Muscle of back (tissue), 13 donors: Measurements from ENCODE around the gene NDUFB5. TPM values are rescaled to one million over a fixed set of nuclear protein-coding genes. Genes with fewer than 3 reads are reported as not detected.
A peak's percentile ranks its signal among the peaks of the same experiment; 100 is the strongest.

Experiments
- DNase-seq, 3 donors: peaks; one replicate each; pipeline versions ENCODE4 v3.0.0 to v3.0.0-alpha.2; 2013
- long read RNA-seq, 9 donors: transcript quantifications; one replicate each; lab custom pipeline, GENCODE V29; 2026
- polyA plus RNA-seq, 10 donors: library from polyadenylated mRNA; unstranded; fragments of 120-200 nt; gene quantifications; one replicate each; pipeline ENCODE4 v1.2.1, GENCODE V29; 2013; ENCODE audit not compliant: insufficient read length in 10 of 10

Gene NDUFB5
- polyA plus RNA-seq = 100 to 1,000 TPM; 170 to 234 (median 201) TPM
- long read RNA-seq, donor 1, full-length matches to known transcripts = 95 of 117 reads
- long read RNA-seq, donor 1, partial matches to known transcripts = 22 of 117 reads
- long read RNA-seq, donor 1, other reads (novel, unspliced or antisense) = 0 of 117 reads
- long read RNA-seq, donor 2, full-length matches to known transcripts = 63 of 83 reads
- long read RNA-seq, donor 2, partial matches to known transcripts = 20 of 83 reads
- long read RNA-seq, donor 2, other reads (novel, unspliced or antisense) = 0 of 83 reads
- long read RNA-seq, donor 3 = 0 reads
- long read RNA-seq, donor 4, full-length matches to known transcripts = 42 of 42 reads
- long read RNA-seq, donor 4, partial matches to known transcripts = 0 of 42 reads
- long read RNA-seq, donor 4, other reads (novel, unspliced or antisense) = 0 of 42 reads
- long read RNA-seq, donor 5, full-length matches to known transcripts = 95 of 127 reads
- long read RNA-seq, donor 5, partial matches to known transcripts = 32 of 127 reads
- long read RNA-seq, donor 5, other reads (novel, unspliced or antisense) = 0 of 127 reads
- long read RNA-seq, donor 6, full-length matches to known transcripts = 70 of 90 reads
- long read RNA-seq, donor 6, partial matches to known transcripts = 20 of 90 reads
- long read RNA-seq, donor 6, other reads (novel, unspliced or antisense) = 0 of 90 reads
- long read RNA-seq, donor 7, full-length matches to known transcripts = 39 of 39 reads
- long read RNA-seq, donor 7, partial matches to known transcripts = 0 of 39 reads
- long read RNA-seq, donor 7, other reads (novel, unspliced or antisense) = 0 of 39 reads
- long read RNA-seq, donor 8, full-length matches to known transcripts = 48 of 78 reads
- long read RNA-seq, donor 8, partial matches to known transcripts = 30 of 78 reads
- long read RNA-seq, donor 8, other reads (novel, unspliced or antisense) = 0 of 78 reads
- long read RNA-seq, donor 9, transcript NDUFB5-201 (6 exons, 1,141 nt) = major isoform, 8 of 9 reads
- long read RNA-seq, donor 9, partial matches to known transcripts = 0 of 9 reads
- long read RNA-seq, donor 9, other reads (novel, unspliced or antisense) = 0 of 9 reads

DNA sequence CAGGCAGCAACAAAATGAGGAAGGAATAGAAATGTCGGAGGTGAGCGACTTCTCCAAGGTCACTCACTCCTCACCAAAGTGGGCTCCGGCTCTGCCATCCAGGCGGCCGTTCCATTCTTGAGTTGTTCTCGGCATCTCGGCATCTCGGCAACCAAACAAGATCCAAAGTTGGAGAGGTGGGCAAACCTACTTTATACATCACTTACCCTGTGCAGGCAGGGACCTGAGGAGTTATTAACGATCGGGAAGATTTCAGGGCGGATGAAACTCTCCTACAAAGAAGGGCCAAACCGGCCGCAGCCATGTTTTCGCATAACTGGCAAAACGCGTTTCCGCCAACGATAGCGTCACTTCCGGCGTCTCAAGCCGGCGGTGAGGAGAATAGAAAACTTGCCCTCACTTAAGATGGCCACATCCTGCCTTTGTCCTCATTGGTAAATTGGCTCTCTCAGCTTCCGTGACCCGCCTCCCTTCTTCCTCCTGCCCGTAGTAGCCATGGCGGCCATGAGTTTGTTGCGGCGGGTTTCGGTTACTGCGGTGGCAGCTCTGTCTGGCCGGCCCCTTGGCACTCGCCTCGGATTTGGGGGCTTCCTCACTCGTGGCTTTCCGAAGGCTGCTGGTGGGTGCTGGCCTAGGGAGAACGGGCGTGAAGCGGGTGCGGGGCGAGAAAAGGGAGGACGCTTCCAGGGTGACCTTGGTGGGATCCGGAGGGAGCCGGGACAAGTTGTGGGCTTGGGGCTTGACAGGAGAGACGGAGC is at the start of gene NDUFB5, which contains the start of gene MRPL47:
TSS of gene NDUFB5 (plus strand) at position 474 of the 758 bp plus-strand sequence. CDS start at position 496, 22 bp downstream.
TSS of gene MRPL47 (minus strand) at position 318 of the 758 bp plus-strand sequence. CDS start at position 304, 14 bp downstream.
- peak; percentile 98 to 99 (median 99) for DNase-seq

GRCh38 chr3:179558742-179559364 is 45.7 kb upstream of the NDUFB5 start:
- DNase-seq = peak; percentile 63 to 82 (median 78)

- no peak for DNase-seq
Measured at GRCh38 chr3:179560791-179561190, 43.8 kb upstream of the NDUFB5 start.

DNA sequence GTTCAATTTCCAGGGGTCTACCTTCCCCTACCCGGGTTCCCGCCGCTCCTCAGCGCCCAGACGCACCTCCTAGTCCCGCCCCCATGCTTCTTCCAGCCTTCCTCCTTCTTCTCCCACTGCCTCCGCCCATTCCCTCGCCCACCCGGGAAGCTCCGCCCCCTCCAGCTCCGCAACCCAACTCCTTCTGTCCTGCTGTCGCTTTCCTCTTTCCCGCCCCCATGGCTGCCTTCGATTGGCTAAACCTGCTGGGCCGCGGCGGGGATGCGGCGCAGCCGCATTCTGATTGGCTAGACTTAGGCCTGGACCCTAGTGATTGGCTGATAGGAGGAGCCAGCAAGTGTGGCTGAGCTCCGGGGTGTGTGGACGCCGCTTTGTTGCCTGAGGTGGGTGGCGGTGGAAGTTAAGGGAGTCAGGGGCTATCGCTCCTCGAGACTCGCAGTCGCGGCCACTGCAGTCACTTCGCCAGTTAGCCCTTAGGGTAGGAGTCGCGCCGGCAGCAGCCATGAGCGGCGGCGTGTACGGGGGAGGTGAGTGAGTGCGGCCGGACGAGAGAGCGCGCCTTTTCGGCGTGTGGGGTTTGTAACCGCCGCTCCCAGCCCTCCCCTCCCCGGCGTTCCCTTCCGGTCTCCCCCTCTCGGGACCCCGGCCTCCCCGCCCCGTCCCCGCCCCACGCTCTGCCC is 41.9 kb upstream of the NDUFB5 start, which contains the start of gene ACTL6A:
TSS of gene ACTL6A (plus strand) at position 336 of the 680 bp plus-strand sequence. CDS start at position 503, 167 bp downstream.
- peak; percentile 100 for DNase-seq

DNA sequence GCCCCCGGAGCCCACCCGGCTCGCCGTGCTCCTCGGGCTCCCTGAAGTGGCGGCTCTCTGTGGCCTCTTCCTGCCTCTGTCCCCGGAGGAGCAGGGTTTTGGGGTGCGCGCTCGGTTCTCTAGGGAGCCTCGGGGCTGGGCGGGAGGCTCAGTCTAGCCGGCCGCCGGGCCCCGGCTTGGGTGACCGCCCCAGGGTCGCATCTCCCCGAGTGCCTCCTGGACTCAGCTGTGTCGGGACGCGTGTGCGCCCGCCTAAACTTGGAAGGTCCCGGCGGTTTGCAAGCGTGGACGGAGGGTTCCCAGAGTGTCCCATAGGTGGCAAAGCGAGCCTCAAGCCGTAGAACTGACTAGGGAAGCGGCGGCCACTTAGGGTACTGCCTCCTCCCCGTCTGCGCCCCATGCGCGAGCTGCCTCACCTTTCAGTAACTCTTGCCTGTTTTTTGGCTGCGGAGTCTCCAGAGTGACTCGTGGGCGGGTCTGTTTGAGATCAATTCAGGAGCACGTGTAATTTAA is 41.3 kb upstream of the NDUFB5 start:
- peak; percentile 42 to 81 (median 47) for DNase-seq

DNA sequence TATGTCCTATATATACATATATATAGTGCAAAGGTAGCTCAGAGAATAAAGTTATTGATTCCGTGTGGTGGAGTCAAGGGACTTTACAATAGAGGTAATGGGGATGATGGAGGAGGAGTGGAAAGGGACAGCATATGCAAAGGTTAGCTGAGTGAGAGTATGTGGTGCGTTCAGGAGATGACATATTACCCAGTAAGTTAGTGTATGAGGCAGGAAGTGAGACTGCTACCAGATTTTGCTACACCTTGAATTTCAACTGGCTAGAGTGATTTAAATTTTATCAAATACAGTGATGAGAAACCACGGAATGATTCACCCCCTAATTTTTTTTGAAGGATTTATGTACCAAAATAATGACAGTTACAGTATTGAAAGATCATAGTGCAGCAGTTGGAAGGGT is 39.1 kb upstream of the NDUFB5 start:
- no peak for DNase-seq

DNA sequence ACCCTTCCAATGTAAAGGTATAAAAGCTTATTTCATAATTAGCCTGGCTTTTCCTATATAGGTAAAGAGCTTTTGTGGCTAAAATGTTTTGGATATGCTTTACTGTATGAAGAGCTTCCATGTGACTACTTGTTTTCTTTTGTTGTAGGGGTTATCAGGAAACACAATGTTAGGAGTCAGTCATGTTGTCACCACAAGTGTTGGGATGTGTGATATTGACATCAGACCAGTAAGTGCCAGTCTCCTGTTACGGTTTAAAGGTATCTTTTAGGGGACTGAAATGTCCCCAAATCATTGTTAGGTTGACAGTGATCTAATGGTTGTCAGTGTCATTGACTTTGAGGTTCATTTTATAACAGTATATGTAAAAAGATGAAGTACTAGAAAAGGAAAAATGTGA is 23.6 kb upstream of the NDUFB5 start:
- DNase-seq = no peak

- peak in 1 of 3 donors; percentile 6 for DNase-seq
Measured at GRCh38 chr3:179589143-179589542, 15.5 kb upstream of the NDUFB5 start.

DNA sequence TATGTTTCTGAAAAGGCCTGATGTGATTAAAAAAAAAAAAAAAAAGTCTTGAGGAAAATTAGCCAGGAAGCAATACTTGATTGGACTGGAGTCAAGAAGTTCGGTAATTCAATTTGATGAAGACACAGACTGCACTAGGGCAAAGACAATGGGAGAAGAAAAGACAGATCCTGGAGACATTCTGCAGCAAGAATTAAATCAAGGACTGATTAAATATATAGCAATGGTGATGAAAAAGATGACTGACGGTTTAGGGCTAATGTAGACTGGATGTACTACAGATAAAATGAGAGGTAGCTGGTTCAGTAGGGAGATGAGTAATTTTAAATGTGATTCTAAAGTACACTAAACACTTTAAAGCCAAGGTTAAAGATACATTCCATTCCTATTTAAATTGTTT is 13.9 kb upstream of the NDUFB5 start:
- peak in 1 of 3 donors; percentile 34 for DNase-seq

GRCh38 chr3:179591313-179591712 is 13.3 kb upstream of the NDUFB5 start:
- DNase-seq = peak in 1 of 3 donors; percentile 46

DNA sequence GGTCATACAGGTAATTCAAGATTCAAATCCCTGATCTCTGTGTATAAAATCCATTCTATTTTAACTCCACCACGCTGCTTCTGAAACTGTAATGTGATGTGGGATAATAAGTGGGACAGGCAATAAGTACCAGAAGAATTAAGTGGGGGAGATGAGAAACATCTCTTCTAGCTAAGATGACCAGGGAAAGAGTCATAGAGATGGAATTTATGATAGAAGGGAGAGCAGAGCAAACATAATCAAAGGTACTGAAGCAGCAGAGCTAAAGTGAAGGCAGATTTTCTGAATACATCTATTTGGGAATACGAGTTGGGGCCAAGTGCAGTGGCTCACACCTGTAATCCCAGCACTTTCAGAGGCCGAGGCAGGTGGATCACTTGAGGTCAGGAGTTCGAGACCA is 5.1 kb upstream of the NDUFB5 start:
- DNase-seq = no peak

GRCh38 chr3:179603321-179603720 is 1.3 kb upstream of the NDUFB5 start:
- DNase-seq = no peak

DNA sequence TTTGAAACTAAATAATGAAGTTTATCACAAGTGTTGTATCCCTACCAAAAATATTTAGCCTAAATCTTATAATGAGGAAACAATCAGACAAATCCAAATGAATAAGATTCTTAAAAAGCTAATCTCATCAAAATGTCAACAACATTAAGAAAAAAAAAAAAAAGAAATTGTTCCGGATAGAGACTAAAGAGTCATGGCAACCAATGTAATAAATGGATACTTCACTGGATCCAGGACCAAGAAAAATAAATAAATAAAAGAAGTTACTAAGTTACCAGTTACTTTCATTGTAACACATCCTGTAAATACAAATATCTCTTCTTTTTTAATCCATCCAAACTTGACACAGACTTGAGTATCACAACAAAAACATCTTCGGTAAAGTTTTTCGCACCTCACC is 763 bp upstream of the NDUFB5 start:
- no peak for DNase-seq

GRCh38 chr3:179606534-179607085 is 2.0 kb downstream of the NDUFB5 start:
- no peak for DNase-seq

DNA sequence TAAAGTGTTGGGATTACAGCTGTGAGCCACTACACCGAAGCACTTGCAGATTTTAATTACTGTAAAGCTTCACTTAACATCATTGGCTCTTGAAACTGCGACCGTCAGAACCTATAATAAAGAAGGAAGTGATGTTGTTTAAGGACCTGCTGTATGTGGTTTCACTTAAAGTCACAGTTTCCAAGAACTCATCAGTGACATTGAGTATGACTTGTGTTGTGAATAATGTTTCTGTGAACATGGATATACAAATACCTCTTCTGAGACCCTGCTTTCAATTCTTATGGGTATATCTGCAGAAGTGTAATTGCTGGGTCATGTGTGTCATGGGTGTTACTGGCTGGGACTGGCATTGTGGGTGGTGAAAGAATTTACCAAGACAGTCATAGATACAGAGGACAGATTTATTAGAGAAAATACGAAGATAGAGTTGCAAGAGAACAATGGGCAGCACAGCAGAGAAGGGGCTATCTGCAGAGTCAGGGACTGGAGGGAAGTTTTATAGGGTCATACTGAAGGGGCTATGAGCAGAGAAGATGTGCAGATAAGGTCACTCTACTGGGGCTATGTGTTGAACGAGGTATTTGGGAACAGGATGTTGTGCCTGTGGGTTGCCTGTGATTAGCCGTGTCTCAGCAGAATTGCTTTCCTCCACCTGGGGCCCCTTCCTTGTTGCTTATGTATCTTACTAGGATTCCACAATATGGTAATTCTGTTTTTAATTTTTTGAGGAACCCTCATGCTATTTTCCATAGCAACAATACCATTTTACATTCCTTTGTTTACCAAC is 4.5 kb downstream of the NDUFB5 start:
- peak in 2 of 3 donors; percentile 3 to 6 for DNase-seq

DNA sequence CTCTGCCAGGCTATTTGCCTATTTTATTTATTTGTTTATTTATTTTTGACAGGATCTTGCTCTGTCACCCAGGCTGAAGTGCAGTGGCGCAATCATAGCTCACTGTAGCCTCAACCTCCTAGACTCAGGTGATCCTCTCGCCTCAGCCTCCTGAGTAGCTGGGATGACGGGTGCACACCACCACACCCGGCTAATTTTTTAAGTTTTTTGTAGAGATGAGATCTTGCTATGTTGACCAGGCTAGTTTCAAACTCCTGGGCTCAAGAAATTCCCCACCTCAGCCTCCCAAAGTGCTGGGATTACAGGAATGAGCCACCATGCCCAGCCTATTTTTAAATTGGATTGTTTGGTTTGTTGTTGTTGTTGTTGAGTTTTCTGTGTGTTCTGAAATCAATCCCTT is 5.5 kb downstream of the NDUFB5 start:
- DNase-seq = no peak

GRCh38 chr3:179613807-179614206 is 9.2 kb downstream of the NDUFB5 start:
- peak in 1 of 3 donors; percentile 28 for DNase-seq

GRCh38 chr3:179615458-179616173 is 11.0 kb downstream of the NDUFB5 start:
- no peak for DNase-seq
